ENCODE data around the gene MYT1.

Gene MYT1

GRCh38 chr20:64158346-64159285 lies 5.6 kb upstream of the MYT1 start:
- Histone ChIP-seq H4K20me1 (ENCODE audit: insufficient read depth, low read length) (no peaks in the 10 kb centered on the region), H3K79me2 (ENCODE audit: insufficient read depth, low read length) (no peaks in the 10 kb centered on the region), H2AFZ (ENCODE audit: low read length) (no peak overlapping the region), H3K4me1 (ENCODE audit: insufficient read depth, low read length, severe bottlenecking) (no peaks in the 10 kb centered on the region), H3K27ac (ENCODE audit: low read depth, low read length, poor library complexity, severe bottlenecking) (no peak overlapping the region), H3K9me2 (ENCODE audit: low read depth, low read length) (no peaks in the 10 kb centered on the region), H3K9ac (ENCODE audit: low read length) (no peak overlapping the region), H3K27me3 (ENCODE audit: insufficient read depth, low read length) (peaks cover 6% of the 10 kb centered on the region; the same call in 1 of the 2 replicates), H3K4me2 (ENCODE audit: low read length) (no peak overlapping the region), H3K9me3 (ENCODE audit: low read length) (no peaks in the 10 kb centered on the region), H3F3A (ENCODE audit: insufficient read depth, low read length) (no peaks in the 10 kb centered on the region), H3K36me3 (ENCODE audit: insufficient read depth, low read length) (no peaks in the 10 kb centered on the region), H3K4me3 (ENCODE audit: low read depth, low read length, poor library complexity, severe bottlenecking) (no peak overlapping the region)
- TF ChIP-seq EZH2 (IDR thresholded peaks at IDR 0.05; ENCODE audit: borderline replicate concordance, low read length) (no peak), CTCF (IDR thresholded peaks at IDR 0.05; ENCODE audit: low read length) (no peak)

GRCh38 chr20:64159286-64159680 lies 5.0 kb upstream of the MYT1 start:
- no peak for TF ChIP-seq EZH2 (IDR thresholded peaks at IDR 0.05; ENCODE audit: borderline replicate concordance, low read length)
- TF ChIP-seq CTCF (IDR thresholded peaks at IDR 0.05; ENCODE audit: low read length): no peak
- no peaks in the 10 kb centered on the region for H3K79me2 ChIP-seq (ENCODE audit: insufficient read depth, low read length)

GRCh38 chr20:64159711-64160110 lies 4.5 kb upstream of the MYT1 start:
- no peaks in the 10 kb centered on the region for H3F3A ChIP-seq (ENCODE audit: insufficient read depth, low read length)
- no peaks in the 10 kb centered on the region for H3K9me3 ChIP-seq (ENCODE audit: low read length)
- H3K27me3 ChIP-seq (ENCODE audit: insufficient read depth, low read length): peaks cover 9% of the 10 kb centered on the region; the same call in 1 of the 2 replicates
- H3K9me2 ChIP-seq (ENCODE audit: low read depth, low read length): no peaks in the 10 kb centered on the region
- no peak overlapping the region for H3K9ac ChIP-seq (ENCODE audit: low read length)
- no peaks in the 10 kb centered on the region for H4K20me1 ChIP-seq (ENCODE audit: insufficient read depth, low read length)
- H3K4me3 ChIP-seq (ENCODE audit: low read depth, low read length, poor library complexity, severe bottlenecking): no peak overlapping the region
- no peak overlapping the region for H3K4me2 ChIP-seq (ENCODE audit: low read length)
- no peak overlapping the region for H3K27ac ChIP-seq (ENCODE audit: low read depth, low read length, poor library complexity, severe bottlenecking)
- H2AFZ ChIP-seq (ENCODE audit: low read length): no peak overlapping the region
- H3K4me1 ChIP-seq (ENCODE audit: insufficient read depth, low read length, severe bottlenecking): no peaks in the 10 kb centered on the region
- no peaks in the 10 kb centered on the region for H3K36me3 ChIP-seq (ENCODE audit: insufficient read depth, low read length)
- no peak for TF ChIP-seq EZH2 (IDR thresholded peaks at IDR 0.05; ENCODE audit: borderline replicate concordance, low read length)
- no peak for TF ChIP-seq CTCF (IDR thresholded peaks at IDR 0.05; ENCODE audit: low read length)
- H3K79me2 ChIP-seq (ENCODE audit: insufficient read depth, low read length): no peaks in the 10 kb centered on the region

More at GRCh38 chr20:64159286-64159680, 5.0 kb upstream of the MYT1 start:
- no peaks in the 10 kb centered on the region for H4K20me1 ChIP-seq (ENCODE audit: insufficient read depth, low read length)
- no peak overlapping the region for H2AFZ ChIP-seq (ENCODE audit: low read length)
- H3K36me3 ChIP-seq (ENCODE audit: insufficient read depth, low read length): no peaks in the 10 kb centered on the region
- no peak overlapping the region for H3K4me3 ChIP-seq (ENCODE audit: low read depth, low read length, poor library complexity, severe bottlenecking)
- H3K4me2 ChIP-seq (ENCODE audit: low read length): no peak overlapping the region
- H3K9me2 ChIP-seq (ENCODE audit: low read depth, low read length): no peaks in the 10 kb centered on the region
- peaks cover 4% of the 10 kb centered on the region; the same call in 1 of the 2 replicates for H3K27me3 ChIP-seq (ENCODE audit: insufficient read depth, low read length)
- H3K9me3 ChIP-seq (ENCODE audit: low read length): no peaks in the 10 kb centered on the region
- H3K27ac ChIP-seq (ENCODE audit: low read depth, low read length, poor library complexity, severe bottlenecking): no peak overlapping the region
- no peaks in the 10 kb centered on the region for H3F3A ChIP-seq (ENCODE audit: insufficient read depth, low read length)
- H3K4me1 ChIP-seq (ENCODE audit: insufficient read depth, low read length, severe bottlenecking): no peaks in the 10 kb centered on the region
- H3K9ac ChIP-seq (ENCODE audit: low read length): no peak overlapping the region

All from OCI-LY1 (cell line).